BLaER1 (cell line): Measurements from ENCODE around the gene PVRIG.
"Not testable (repeated sequence)": the region's sequence is repeated elsewhere in the genome, so short reads cannot be mapped to it uniquely, and the experiment has no call there.

Source experiments
- H3K27ac ChIP-seq: shearing (Covaris generic); formaldehyde crosslinking; 2 replicates; pipeline ENCODE4 v1.8.1; 2022
- H3K27me3 ChIP-seq: shearing (Covaris generic); formaldehyde crosslinking; 2 replicates; pipeline ENCODE4 v1.8.1; 2022
- H3K36me3 ChIP-seq: shearing (Covaris generic); formaldehyde crosslinking; 2 replicates; pipeline ENCODE4 v1.8.1; 2022
- H3K4me1 ChIP-seq: shearing (Covaris generic); formaldehyde crosslinking; 2 replicates; pipeline ENCODE4 v1.8.1; 2022
- H3K4me2 ChIP-seq: shearing (Covaris generic); formaldehyde crosslinking; 2 replicates; pipeline ENCODE4 v1.8.1; 2022
- H3K4me3 ChIP-seq: shearing (Covaris generic); formaldehyde crosslinking; 2 replicates; pipeline ENCODE4 v1.8.1; 2022
- H3K9ac ChIP-seq: shearing (Covaris generic); formaldehyde crosslinking; 2 replicates; pipeline ENCODE4 v1.8.1; 2022
- H3K9me3 ChIP-seq: shearing (Covaris generic); formaldehyde crosslinking; 2 replicates; pipeline ENCODE4 v1.8.1; 2022
- H4K20me1 ChIP-seq: shearing (Covaris generic); formaldehyde crosslinking; 2 replicates; pipeline ENCODE4 v1.8.1; 2022
- Cebpa-rat ChIP-seq: shearing (Covaris generic); IDR thresholded peaks from 2 replicates; pipeline ENCODE4 v1.8.1; 2022

PVRIG gene

DNA sequence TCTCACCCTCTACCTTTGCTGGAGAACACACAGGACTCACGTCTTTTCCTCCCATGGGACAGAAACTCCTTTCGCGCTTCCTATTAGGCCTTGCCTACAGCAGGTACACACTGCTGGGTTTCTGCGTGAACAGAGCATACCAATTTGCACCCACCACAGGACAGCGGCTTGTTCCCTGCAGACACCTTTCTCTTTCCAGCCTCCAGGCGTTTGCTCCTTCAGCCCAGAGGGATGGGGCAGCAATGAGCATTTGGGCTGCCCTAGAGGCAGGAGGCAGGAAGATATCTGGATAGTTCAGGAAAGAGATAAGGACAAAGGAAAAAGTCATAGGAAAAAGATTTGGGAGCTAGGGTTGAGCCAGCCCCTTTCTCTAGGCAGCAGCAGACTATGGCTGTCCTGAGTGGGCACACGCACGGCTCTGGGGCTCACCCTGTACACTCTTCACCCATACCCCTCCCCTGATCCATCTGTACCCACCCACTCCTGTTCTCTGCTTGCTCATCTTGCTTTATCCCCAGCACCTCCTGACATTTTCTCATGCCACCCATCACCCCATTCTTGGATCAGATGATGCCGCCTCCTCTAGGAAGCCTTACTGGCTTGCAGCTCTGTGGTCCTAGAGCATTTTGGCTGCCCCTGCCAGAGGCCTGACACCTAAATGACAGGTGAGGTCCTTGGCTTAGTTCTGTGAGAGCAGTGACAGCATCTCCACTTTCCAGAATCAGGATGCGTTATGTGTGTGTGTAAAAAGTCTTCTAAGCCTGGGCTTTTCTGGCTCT, 47.0 kb downstream of the PVRIG start:
- no peak overlapping the region for H3K27ac ChIP-seq
- TF ChIP-seq Cebpa-rat, result no peak
- H3K4me2 ChIP-seq, result peak overlapping the region; percentile 50
- peaks cover 18% of the 10 kb centered on the region for H3K4me1 ChIP-seq
- H3K9ac ChIP-seq, result 0 out of 2 replicates have a peak overlapping the region, but pooled peaks have one; percentile 10
- no peak overlapping the region for H3K4me3 ChIP-seq
- H3K9me3 ChIP-seq, result no peaks in the 10 kb centered on the region
- H4K20me1 ChIP-seq, result peaks cover 52% of the 10 kb centered on the region
- H3K36me3 ChIP-seq, result 0 out of 2 replicates have a peak, but pooled peaks cover 15% of the 10 kb centered on the region
- H3K27me3 ChIP-seq, result no peaks in the 10 kb centered on the region

DNA sequence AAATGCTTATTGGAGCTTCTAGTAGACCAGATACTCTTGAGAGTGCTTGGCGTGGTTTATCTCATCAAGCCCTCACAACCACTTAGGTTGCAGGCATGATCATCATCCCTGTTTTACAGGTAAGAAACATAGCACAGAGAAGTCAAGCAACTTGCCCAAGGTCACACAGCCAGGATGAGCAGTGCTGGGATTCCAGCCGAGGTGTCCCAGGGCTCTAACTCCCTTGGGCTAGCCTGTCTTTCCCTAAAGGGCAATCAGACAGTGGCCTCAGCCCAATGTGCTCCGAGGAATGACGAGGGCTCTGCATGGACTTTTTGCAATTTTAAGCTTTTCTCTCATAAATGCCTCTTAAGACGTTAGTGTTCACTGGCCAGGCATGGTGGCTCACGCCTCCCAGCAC, 47.9 kb downstream of the PVRIG start:
- TF ChIP-seq Cebpa-rat, result no peak
- no peak overlapping the region for H3K4me2 ChIP-seq
- no peak overlapping the region for H3K4me3 ChIP-seq
- H4K20me1 ChIP-seq, result peaks cover 52% of the 10 kb centered on the region
- no peaks in the 10 kb centered on the region for H3K9me3 ChIP-seq
- H3K27ac ChIP-seq, result no peak overlapping the region
- H3K4me1 ChIP-seq, result peaks cover 18% of the 10 kb centered on the region
- 0 out of 2 replicates have a peak, but pooled peaks cover 15% of the 10 kb centered on the region for H3K36me3 ChIP-seq
- no peaks in the 10 kb centered on the region for H3K27me3 ChIP-seq
- no peak overlapping the region for H3K9ac ChIP-seq

DNA sequence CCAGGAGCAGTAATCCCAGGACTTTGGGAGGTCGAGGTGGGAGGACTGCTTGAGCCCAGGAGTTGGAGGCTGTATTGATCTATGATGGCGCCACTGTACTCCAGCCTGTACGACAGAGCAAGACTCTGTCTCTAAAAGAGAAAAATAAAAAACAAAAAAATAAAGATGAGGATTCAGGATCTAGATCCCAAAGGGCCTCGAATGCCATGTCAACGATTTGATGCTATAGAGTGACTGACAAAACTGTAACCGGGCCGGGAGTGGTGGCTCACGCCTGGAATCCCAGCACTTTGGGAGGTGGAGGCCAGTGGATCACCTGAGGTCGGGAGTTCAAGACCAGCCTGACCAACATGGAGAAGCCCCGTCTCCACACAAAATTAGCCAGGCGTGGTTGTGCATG, 49.1 kb downstream of the PVRIG start:
- not testable (repeated sequence) for H3K9me3 ChIP-seq, H3K9ac ChIP-seq, H3K27me3 ChIP-seq, H3K27ac ChIP-seq, H3K4me3 ChIP-seq, H3K4me2 ChIP-seq
- Histone ChIP-seq H3K4me1 (peaks cover 18% of the 10 kb centered on the region), H3K36me3 (0 out of 2 replicates have a peak, but pooled peaks cover 12% of the 10 kb centered on the region), H4K20me1 (peaks cover 52% of the 10 kb centered on the region)

DNA sequence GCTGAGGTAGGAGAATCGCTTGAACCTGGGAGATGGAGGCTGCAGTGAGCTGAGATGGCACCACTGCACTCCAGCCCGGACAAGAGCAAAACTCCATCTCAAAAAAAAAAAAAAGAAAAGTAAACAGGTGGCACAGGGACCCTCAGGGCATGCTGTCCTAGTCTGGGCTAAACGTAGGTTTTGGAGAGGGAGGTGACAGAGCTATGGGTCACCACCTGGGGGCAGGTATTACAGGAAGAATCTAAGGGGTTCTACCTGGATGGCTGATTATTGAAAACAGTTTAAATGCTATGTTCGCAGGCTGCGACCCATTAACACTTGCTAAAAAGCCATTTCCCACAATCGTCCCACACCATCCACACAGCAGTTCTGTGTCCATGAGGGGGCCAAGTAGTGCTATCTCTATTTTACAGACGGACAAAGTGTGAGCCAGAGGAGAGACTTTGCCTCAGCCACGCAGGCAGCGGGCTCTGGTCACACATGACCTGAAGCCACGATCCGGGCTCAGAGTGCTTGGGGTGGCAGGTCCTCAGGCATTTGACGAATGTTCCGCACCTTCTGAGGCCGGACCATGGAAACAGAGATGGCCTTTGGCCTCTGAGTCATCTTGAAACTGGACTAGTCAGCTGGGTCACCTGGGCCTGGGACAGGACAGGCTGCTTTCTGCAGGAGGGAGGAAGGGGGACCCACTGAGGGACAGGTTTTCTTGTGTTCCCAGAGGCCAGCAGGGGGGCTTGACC, 49.7 kb downstream of the PVRIG start:
- H3K27ac ChIP-seq, H3K4me2 ChIP-seq, H3K9ac ChIP-seq: not testable (repeated sequence)

DNA sequence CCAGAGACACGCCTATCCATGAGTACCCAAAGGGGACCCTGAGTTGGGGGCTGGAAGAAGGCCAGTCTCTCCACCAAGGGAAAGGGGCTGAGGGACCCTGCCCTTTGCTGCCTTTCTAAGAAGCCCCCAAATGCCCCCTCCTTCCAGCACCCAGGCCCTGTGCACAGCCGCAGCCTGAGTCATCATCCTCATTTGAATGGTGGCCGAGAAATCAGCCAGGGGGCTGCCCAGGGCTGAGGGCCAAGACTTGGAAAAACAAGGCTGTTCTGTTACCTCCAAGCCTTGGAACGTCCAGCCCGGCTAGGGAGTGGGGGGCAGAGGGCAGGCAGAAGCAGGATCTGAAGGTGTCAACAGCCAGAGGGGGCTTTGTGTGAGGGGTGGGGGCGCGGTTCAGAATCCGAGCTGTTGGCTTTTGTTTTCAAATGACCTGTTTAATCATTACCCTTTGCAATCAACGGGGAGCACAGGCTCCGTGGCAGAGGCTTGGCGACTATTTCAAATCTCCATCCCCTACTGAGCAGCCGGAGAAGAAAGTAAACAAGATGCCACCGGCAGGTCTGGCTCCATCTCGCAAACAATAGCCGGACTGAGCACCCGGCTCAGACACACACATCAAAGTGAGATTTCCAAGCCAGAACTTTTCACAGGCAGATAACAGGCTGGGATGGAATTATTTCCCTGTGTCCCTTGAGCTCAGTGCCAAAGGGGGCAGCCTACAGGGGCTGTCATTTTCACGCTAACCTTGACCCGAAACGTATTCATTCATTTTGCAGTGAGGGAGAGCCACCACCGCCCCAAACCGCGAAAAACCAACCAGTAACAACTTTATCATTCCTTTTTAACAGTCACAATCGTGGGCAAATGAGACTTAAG, 50.5 kb downstream of the PVRIG start:
- H3K9ac ChIP-seq, H3K27me3 ChIP-seq, H3K27ac ChIP-seq, H3K9me3 ChIP-seq, H3K36me3 ChIP-seq: not testable (repeated sequence)
- Histone ChIP-seq H3K4me2 (peak overlapping the region; percentile 73), H4K20me1 (peaks cover 52% of the 10 kb centered on the region), H3K4me3 (peak overlapping the region; percentile 82), H3K4me1 (peaks cover 21% of the 10 kb centered on the region)

More for the DNA sequence above, 49.7 kb downstream of the PVRIG start:
- not testable (repeated sequence) for H3K27me3 ChIP-seq, H3K36me3 ChIP-seq, H3K9me3 ChIP-seq, H3K4me3 ChIP-seq
- Histone ChIP-seq H3K4me1 (peaks cover 18% of the 10 kb centered on the region), H4K20me1 (peaks cover 52% of the 10 kb centered on the region)
